HG03280 (cell line): Measurements from ENCODE around the gene IL17RA.

ENCODE experiments used
- ATAC-seq: cut with Tn5 transposase; IDR thresholded peaks from one replicate; pipeline ENCODE4 v1.9.1; 2021; ENCODE audit warnings: mild to moderate bottlenecking, moderate library complexity; ENCODE audit not compliant: unreplicated experiment

Gene IL17RA

DNA sequence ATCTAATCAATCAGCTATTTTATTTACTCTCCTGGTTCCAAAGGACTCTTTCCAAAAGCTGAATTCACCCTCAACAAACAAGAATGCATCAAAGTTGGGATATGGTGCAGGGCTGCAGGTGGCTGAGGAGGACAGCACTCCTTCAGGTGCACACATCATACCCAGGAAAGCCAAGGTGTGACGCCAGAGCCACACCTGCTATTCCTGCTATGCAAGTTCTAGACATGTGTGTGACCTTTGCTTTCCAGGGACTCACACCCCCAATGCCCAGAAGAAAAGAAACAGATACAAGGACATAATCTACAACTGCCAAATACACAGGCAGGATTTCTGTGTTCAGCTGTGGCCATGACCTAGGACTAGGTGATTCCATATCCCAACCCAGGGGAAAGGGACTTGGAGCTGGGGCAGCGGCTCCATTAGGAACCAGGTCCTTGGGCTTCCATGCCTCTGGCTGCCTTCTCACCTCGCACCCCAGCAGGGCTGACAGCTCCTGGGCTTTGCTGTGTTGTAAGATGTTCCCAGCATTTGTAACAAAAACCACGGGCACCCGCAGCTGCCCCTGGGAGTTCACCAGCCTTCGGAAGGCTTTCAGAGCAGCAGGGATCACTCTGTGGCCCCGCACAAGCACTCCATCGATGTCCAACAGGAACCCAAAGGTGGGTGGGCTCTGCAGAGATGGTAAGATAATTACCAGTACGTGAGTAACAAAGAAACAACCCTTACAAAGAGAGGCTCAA, 64.4 kb downstream of the IL17RA start:
- no peak for ATAC-seq

- no peak for ATAC-seq
These were observed 67.5 kb downstream of the IL17RA start for GRCh38 chr22:17152340-17152739.

- ATAC-seq, result no peak
These were observed 68.2 kb downstream of the IL17RA start for GRCh38 chr22:17152971-17153370.

GRCh38 chr22:17155941-17156340, 71.1 kb downstream of the IL17RA start:
- no peak for ATAC-seq

DNA sequence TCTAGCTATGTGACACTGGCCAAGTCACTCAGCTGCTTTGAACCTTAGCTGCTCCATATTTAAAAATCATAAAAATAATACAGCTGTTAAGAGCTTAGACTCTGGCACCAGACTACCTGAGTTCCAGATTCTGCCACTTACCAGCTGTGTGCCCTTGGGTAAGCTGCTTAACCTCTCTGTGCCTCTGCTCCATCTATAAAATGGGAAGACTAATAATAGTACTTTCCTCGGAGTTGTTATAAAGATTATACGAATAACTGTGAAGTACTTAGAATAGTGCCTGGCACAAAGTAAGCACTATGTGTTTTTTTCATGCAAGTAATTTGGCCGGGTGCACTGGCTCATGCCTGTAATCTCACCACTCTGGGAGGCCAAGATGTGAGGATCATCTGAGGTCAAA, 72.9 kb downstream of the IL17RA start:
- no peak for ATAC-seq

GRCh38 chr22:17158176-17158567, 73.4 kb downstream of the IL17RA start:
- ATAC-seq, result no peak

- peak; percentile 69 for ATAC-seq
These were observed 74.0 kb downstream of the IL17RA start, which contains the start of gene HDHD5 for GRCh38 chr22:17158568-17159503. TSS of gene HDHD5 (minus strand) at chr22:17159277. CDS start at chr22:17159251, 26 bp downstream.

DNA sequence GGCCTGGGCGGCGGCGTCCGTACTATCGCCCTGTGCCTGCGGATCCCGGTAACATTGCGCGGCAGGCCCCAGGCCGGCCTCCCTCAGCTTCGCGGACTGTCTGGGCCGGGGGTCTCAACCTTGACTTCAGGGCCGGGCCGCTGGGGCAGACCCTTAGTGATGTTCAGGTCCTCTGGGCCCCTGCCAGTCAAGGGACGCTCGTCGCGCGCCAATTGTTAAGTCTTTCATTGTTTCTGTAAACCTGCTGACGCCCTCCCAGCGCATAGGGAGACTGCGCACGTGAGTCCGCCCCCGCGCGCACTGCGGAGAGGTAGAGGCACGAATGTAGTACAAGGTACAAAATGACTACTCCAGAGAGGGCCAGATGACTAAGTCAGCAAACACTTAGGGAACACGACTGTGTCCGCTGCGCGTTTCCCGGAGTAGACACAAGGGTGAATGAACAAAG, 74.7 kb downstream of the IL17RA start:
- no peak for ATAC-seq

DNA sequence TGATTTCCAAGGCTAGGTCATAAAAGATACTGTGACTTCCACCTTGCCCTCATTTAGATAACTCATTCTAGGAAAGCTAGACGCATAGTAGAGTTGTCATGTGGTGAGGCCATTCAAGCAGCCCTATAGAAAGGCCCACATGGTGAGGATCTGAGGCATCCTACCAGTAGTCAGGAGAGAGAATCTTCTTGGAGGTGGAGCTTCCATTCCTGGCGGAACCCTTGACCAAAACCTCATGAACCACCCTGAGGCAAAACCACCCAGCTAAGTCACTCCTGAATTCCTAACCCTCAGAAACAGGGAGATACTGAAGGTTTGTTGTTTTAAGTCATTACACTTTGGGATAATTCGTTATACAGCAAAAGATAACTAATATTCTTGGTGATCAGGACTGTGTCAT, 77.2 kb downstream of the IL17RA start:
- no peak for ATAC-seq

DNA sequence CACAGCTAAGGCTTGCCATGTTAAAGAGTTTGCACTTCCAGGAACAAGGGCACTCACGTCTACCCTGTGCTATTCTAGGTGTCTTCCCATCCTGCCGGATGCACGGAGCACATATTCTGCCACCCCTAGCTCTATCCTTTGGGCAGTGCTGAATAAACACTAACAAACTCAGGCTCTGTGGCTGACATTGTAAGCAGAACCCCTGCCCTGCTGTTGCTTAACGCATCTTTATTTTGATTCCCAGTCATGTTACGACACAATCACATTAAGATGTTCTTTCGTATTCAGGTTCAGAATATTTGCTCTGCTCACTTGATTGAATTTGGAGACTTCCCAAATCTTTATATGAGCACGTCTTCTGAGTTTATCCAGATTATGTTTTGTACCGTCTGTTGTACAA, 77.9 kb downstream of the IL17RA start:
- ATAC-seq, result no peak

DNA sequence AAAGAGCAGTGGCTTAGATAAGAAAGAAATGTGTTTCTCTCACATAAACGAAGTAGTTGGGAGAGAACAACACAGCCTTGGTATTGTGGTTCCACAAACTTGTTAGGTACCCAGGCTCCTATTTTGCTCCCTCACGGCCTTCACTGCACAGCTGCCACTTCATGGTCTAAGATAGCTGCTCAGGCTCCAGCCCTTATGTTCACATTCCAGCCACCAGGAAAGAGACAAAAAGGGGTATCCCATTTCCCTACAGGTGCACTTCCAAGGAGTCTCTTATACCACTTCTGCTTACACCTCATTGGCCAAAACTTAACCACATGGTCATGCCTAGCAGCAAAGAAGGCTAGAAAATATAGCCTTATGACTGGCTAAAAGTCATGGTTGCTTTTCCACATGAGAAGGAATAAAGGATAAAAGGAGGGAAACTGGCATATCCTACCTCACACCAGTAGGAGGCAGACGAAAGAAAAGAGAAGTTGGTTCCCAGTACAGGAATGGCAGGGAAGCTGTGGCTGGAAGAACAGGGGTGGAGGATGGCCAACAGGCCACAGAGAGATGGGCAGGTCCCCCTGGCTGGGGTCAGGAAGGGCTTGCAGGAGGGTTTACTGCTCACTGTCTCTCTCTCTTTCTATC, 79.7 kb downstream of the IL17RA start:
- ATAC-seq, result no peak
